Suprapubic skin (tissue), 3 donors: ENCODE data around the gene TAP1.

Experiments
- POLR2AphosphoS5 ChIP-seq, 3 donors: sonication (generic); formaldehyde crosslinking; IDR thresholded peaks; one replicate each; pipeline ENCODE4 v1.6.1; 2017; ENCODE audit warnings: antibody characterized with exemption in 3 of 3
- TF ChIP-seq, protein P1 (sequence below), 2 donors: fragments of 200-600 bp in 1 of 2; fragments of 450-650 bp in 1 of 2; sonication (generic) in 1 of 2; IDR thresholded peaks; one replicate each; pipeline ENCODE4 v1.5.1; 2016 to 2019; ENCODE audit warnings: antibody characterized with exemption in 2 of 2, mild to moderate bottlenecking in 1 of 2, moderate library complexity in 1 of 2

DNA sequence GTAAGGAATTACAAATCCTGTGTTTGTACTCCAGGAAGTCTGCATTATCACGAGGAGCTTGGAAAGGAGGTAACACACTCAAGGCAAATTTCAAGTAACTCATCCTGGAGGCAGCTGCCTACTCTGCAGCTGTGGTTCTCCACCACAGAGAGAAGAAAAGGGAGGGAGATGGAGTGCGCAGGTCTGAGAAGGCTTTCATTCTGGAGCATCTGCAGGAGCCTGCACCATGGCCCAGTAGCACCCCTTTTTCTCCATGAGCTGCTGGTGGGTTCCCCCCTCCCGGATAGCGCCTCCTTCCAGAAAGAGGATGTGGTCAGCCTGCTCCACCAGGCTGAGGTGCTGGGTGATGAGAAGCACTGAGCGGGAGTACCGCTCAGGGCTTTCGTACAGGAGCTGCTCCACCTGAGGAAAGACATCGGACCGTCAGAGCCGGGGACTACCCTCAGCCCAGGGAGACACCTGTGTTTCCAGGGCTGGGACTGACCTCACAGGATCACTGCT lies 8.1 kb downstream of the TAP1 start:
- TF ChIP-seq, protein P1, sequence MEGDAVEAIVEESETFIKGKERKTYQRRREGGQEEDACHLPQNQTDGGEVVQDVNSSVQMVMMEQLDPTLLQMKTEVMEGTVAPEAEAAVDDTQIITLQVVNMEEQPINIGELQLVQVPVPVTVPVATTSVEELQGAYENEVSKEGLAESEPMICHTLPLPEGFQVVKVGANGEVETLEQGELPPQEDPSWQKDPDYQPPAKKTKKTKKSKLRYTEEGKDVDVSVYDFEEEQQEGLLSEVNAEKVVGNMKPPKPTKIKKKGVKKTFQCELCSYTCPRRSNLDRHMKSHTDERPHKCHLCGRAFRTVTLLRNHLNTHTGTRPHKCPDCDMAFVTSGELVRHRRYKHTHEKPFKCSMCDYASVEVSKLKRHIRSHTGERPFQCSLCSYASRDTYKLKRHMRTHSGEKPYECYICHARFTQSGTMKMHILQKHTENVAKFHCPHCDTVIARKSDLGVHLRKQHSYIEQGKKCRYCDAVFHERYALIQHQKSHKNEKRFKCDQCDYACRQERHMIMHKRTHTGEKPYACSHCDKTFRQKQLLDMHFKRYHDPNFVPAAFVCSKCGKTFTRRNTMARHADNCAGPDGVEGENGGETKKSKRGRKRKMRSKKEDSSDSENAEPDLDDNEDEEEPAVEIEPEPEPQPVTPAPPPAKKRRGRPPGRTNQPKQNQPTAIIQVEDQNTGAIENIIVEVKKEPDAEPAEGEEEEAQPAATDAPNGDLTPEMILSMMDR (IDR thresholded peaks at IDR 0.05), result no peak
- TF ChIP-seq POLR2AphosphoS5 (IDR thresholded peaks at IDR 0.05), result no peak
